Measurements from ENCODE around the gene FBXO33.

Gene FBXO33

DNA sequence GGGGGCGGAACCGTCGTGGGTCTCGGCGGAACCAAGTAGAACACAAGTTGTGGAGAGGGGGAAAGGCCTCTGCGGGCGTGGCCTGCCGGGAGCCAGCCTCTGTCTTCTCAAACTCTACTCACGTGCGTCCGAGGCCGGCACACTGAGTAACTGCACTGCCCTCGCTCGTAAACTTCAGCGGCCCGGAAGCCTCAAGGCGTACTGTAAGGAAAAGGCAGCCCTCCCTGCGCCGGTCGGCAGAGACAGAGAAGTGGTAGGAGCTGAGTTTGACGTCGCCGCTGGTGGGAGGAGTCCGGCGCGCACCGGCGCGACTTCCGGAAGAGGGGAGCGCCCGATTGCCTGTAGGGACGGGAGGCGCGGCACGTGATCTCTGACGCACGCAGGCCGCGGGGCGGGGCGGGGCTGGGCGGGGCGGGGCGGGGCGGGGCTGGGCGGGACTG lies at the start of gene FBXO33:
TSS of gene FBXO33 (minus strand) at position 255 of the 440 bp plus-strand sequence. CDS start 271 bp downstream, outside the sequence.
- Histone ChIP-seq H3K27me3 (ENCODE audit: control insufficient read depth, insufficient read depth, low read length) (no peaks in the 10 kb centered on the region), H3K4me1 (ENCODE audit: control insufficient read depth, low read depth, low read length) (no peaks in the 10 kb centered on the region)

DNA sequence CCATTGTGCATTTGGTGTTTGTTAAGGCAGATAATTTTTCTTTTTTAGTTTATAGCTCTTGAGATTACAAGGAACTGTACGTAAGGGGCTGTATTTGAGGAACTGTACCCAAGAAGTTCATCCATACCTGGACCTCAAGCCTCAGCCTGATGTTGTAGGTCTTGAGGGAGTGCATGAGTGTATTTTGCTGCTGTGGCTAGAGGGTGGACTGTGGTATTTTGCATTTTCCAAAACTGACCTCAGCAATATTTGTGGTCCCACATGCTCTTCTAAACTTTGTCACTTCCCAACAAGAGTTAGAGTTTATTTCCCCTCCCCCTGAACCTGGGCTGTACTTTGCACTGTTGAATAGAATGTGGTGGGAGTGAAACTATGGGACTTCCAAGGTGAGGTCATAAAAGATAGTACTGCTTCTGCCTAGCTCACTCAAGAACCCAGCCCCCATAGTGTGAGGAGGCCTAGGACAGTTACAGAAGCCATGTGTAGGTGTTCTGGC lies 42.2 kb upstream of the FBXO33 start:
- no peaks in the 10 kb centered on the region for H3K4me1 ChIP-seq (ENCODE audit: control insufficient read depth, low read depth, low read length)
- no peak overlapping the region for H3K9ac ChIP-seq (ENCODE audit: low read length)
- H3K27me3 ChIP-seq (ENCODE audit: control insufficient read depth, insufficient read depth, low read length) = no peaks in the 10 kb centered on the region
- H3K36me3 ChIP-seq (ENCODE audit: control insufficient read depth, low read depth, low read length) = no peaks in the 10 kb centered on the region
- no peak overlapping the region for H3K4me3 ChIP-seq (ENCODE audit: low read length)
- H3K27ac ChIP-seq (ENCODE audit: low read length) = no peak overlapping the region
- no peaks in the 10 kb centered on the region for H3K9me3 ChIP-seq (ENCODE audit: control insufficient read depth, low read depth, low read length)

More for the DNA sequence above, at the start of gene FBXO33:
- H3K4me3 ChIP-seq (ENCODE audit: low read length) = peak within 1 kb of the TSS; percentile 88
- H3K9ac ChIP-seq (ENCODE audit: low read length) = peak within 1 kb of the TSS; percentile 88
- H3K27ac ChIP-seq (ENCODE audit: low read length) = peak within 1 kb of the TSS; percentile 86
- H3K9me3 ChIP-seq (ENCODE audit: control insufficient read depth, low read depth, low read length) = no peaks in the 10 kb centered on the region
- no peaks in the 10 kb centered on the region for H3K36me3 ChIP-seq (ENCODE audit: control insufficient read depth, low read depth, low read length)

DNA sequence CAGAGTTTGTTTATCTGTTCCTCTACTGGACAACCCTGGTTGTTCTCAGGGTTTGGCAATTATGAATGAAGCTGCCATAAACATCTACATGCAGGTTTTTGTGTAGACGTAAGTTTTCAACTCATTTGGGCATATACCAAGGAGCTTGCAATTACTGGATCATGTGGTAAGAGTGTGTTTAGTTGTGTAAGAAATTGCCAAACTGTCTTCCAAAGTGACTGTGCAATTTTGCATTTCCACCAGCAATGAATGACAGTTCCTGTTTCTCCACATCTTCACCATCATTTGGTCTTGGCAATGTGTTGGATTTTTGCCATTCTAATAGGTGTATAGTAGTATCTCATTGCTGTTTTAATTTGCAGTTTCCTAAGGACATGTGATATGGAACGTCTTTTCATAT lies 39.8 kb upstream of the FBXO33 start:
- no peak overlapping the region for H3K4me3 ChIP-seq (ENCODE audit: low read length)

GRCh38 chr14:39469094-39469710 lies 37.0 kb upstream of the FBXO33 start:
- Histone ChIP-seq H3K27me3 (ENCODE audit: control insufficient read depth, insufficient read depth, low read length) (no peaks in the 10 kb centered on the region), H3K4me1 (ENCODE audit: control insufficient read depth, low read depth, low read length) (no peaks in the 10 kb centered on the region), H3K36me3 (ENCODE audit: control insufficient read depth, low read depth, low read length) (no peaks in the 10 kb centered on the region), H3K27ac (ENCODE audit: low read length) (no peak overlapping the region), H3K9ac (ENCODE audit: low read length) (no peak overlapping the region), H3K9me3 (ENCODE audit: control insufficient read depth, low read depth, low read length) (no peaks in the 10 kb centered on the region), H3K4me3 (ENCODE audit: low read length) (no peak overlapping the region)

More for the DNA sequence above, 39.8 kb upstream of the FBXO33 start:
- H3K27ac ChIP-seq (ENCODE audit: low read length) = no peak overlapping the region
- no peak overlapping the region for H3K9ac ChIP-seq (ENCODE audit: low read length)
- H3K27me3 ChIP-seq (ENCODE audit: control insufficient read depth, insufficient read depth, low read length) = no peaks in the 10 kb centered on the region
- no peaks in the 10 kb centered on the region for H3K4me1 ChIP-seq (ENCODE audit: control insufficient read depth, low read depth, low read length)
- no peaks in the 10 kb centered on the region for H3K36me3 ChIP-seq (ENCODE audit: control insufficient read depth, low read depth, low read length)
- no peaks in the 10 kb centered on the region for H3K9me3 ChIP-seq (ENCODE audit: control insufficient read depth, low read depth, low read length)

DNA sequence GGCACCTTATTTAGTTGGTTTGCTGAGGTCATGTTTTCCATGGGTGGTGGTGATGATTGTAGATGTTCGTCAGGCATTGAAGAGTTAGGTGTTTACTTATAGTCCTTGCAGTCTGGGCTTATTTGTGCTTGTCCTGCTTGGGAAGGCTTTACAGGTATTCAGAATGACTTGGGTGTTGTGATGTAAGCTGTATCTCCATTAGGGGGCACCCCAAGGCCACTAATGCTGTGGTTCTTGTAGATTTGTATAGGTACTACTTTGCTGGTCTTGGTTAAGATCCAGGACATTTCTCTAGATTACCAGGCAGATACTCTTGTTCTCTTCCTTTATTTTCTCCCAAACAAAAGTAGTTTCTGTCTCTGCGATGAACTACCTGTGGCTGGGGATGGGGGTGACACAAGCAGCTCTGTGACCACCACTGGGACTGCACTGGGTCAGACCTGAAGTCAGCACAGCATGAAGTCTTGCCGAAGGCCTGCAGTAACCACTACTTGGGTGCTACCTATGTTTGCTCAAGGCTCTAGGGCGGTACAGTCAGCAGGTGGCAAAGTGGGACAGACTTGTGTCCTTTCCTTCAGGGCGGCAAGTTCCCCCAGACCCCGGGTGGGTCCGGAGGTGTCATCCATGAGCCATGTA lies 35.8 kb upstream of the FBXO33 start:
- no peaks in the 10 kb centered on the region for H3K4me1 ChIP-seq (ENCODE audit: control insufficient read depth, low read depth, low read length)
- H3K36me3 ChIP-seq (ENCODE audit: control insufficient read depth, low read depth, low read length) = no peaks in the 10 kb centered on the region
- H3K4me3 ChIP-seq (ENCODE audit: low read length) = no peak overlapping the region
- no peaks in the 10 kb centered on the region for H3K27me3 ChIP-seq (ENCODE audit: control insufficient read depth, insufficient read depth, low read length)
- no peak overlapping the region for H3K9ac ChIP-seq (ENCODE audit: low read length)
- no peaks in the 10 kb centered on the region for H3K9me3 ChIP-seq (ENCODE audit: control insufficient read depth, low read depth, low read length)
- no peak overlapping the region for H3K27ac ChIP-seq (ENCODE audit: low read length)

GRCh38 chr14:39459795-39460478 lies 27.7 kb upstream of the FBXO33 start:
- Histone ChIP-seq H3K9ac (ENCODE audit: low read length) (no peak overlapping the region), H3K4me3 (ENCODE audit: low read length) (no peak overlapping the region), H3K4me1 (ENCODE audit: control insufficient read depth, low read depth, low read length) (no peaks in the 10 kb centered on the region), H3K27ac (ENCODE audit: low read length) (no peak overlapping the region), H3K27me3 (ENCODE audit: control insufficient read depth, insufficient read depth, low read length) (no peaks in the 10 kb centered on the region), H3K9me3 (ENCODE audit: control insufficient read depth, low read depth, low read length) (no peaks in the 10 kb centered on the region), H3K36me3 (ENCODE audit: control insufficient read depth, low read depth, low read length) (no peaks in the 10 kb centered on the region)

DNA sequence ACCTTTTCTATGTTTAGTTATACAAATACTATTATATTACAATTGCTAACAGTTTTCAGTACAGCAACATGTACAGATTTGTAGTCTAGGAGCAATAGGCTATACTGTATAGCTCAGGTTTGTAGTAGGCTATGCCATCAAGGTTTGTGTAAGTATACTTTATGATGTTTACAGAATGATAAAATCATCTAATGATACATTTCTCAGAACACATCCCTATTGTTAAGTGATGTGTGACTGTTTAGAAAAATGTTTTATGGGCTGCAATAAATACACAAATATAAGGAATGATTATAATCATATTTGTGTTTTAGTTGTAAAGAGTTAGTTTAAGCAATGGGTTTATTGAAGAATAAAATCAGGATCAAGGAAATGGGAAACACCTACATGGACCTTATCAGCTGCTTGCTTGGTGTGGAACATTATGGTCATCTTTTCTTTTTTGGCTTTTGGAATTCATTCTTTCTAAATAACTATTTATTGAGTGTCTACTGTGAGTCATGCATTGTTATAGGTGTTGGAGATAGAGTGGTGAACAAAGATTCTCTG lies 24.5 kb upstream of the FBXO33 start:
- Histone ChIP-seq H3K27ac (ENCODE audit: low read length) (no peak overlapping the region), H3K4me3 (ENCODE audit: low read length) (no peak overlapping the region), H3K9ac (ENCODE audit: low read length) (no peak overlapping the region), H3K9me3 (ENCODE audit: control insufficient read depth, low read depth, low read length) (no peaks in the 10 kb centered on the region), H3K4me1 (ENCODE audit: control insufficient read depth, low read depth, low read length) (no peaks in the 10 kb centered on the region), H3K27me3 (ENCODE audit: control insufficient read depth, insufficient read depth, low read length) (no peaks in the 10 kb centered on the region), H3K36me3 (ENCODE audit: control insufficient read depth, low read depth, low read length) (no peaks in the 10 kb centered on the region)

DNA sequence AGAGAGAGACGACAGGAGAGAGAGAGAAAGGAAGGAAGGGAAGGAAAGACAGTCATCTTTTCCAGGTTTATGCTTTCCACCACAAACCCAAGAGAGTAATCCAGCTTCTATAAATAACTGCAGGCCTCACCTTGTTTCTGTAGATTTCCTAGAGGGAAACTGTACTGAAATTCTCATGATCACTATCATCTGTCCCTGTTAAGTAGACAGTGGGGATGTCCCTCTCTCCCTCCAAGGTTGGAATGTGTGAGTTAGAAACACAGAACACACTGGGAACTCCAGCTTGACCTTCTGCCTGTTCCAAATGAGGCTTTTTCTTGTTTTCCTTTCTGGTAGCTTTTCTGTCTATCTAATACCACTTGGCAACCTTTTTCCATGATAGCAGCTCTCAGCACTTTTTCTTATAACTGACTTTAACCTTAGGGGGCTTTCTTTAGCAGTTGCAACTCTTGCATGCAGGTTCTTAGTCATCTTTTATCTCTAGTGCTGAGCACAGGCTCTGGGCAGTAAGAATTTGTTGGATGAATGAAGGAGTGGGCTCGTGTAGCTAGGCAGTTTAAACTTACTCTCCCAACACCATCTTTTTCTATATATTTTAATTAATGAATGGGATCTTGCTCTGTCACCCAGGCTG lies 22.8 kb upstream of the FBXO33 start:
- no peaks in the 10 kb centered on the region for H3K4me1 ChIP-seq (ENCODE audit: control insufficient read depth, low read depth, low read length)
- no peaks in the 10 kb centered on the region for H3K27me3 ChIP-seq (ENCODE audit: control insufficient read depth, insufficient read depth, low read length)
- H3K27ac ChIP-seq (ENCODE audit: low read length) = no peak overlapping the region
- H3K9ac ChIP-seq (ENCODE audit: low read length) = no peak overlapping the region
- H3K9me3 ChIP-seq (ENCODE audit: control insufficient read depth, low read depth, low read length) = no peaks in the 10 kb centered on the region
- H3K4me3 ChIP-seq (ENCODE audit: low read length) = no peak overlapping the region
- no peaks in the 10 kb centered on the region for H3K36me3 ChIP-seq (ENCODE audit: control insufficient read depth, low read depth, low read length)

DNA sequence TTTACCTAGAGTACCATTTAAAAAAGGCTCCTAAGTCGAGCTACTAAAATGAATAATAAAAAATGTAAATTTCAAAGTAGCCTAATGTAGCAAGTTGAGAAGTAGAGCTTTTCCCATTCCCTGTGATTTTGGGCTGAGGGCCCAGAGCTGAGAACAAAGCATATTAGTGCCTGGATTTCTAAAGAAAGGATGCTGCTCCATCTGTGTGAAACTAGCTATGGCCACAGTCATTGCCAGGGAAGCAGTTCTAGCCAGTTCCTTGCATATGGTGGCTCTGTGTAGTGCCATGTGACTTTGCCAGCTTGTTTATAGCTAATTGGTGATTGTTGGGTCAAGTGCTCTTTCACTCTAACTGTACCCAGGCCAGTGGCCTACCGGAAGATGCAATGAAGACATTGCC lies 20.4 kb upstream of the FBXO33 start:
- Histone ChIP-seq H3K36me3 (ENCODE audit: control insufficient read depth, low read depth, low read length) (no peaks in the 10 kb centered on the region), H3K4me1 (ENCODE audit: control insufficient read depth, low read depth, low read length) (no peaks in the 10 kb centered on the region), H3K27me3 (ENCODE audit: control insufficient read depth, insufficient read depth, low read length) (no peaks in the 10 kb centered on the region), H3K9me3 (ENCODE audit: control insufficient read depth, low read depth, low read length) (no peaks in the 10 kb centered on the region), H3K9ac (ENCODE audit: low read length) (no peak overlapping the region), H3K4me3 (ENCODE audit: low read length) (no peak overlapping the region), H3K27ac (ENCODE audit: low read length) (no peak overlapping the region)

- Histone ChIP-seq H3K27ac (ENCODE audit: low read length) (no peak overlapping the region), H3K9ac (ENCODE audit: low read length) (no peak overlapping the region), H3K9me3 (ENCODE audit: control insufficient read depth, low read depth, low read length) (no peaks in the 10 kb centered on the region), H3K27me3 (ENCODE audit: control insufficient read depth, insufficient read depth, low read length) (no peaks in the 10 kb centered on the region), H3K4me1 (ENCODE audit: control insufficient read depth, low read depth, low read length) (no peaks in the 10 kb centered on the region), H3K4me3 (ENCODE audit: low read length) (no peak overlapping the region), H3K36me3 (ENCODE audit: control insufficient read depth, low read depth, low read length) (no peaks in the 10 kb centered on the region)
Measured at GRCh38 chr14:39451811-39452210, 19.6 kb upstream of the FBXO33 start.

- Histone ChIP-seq H3K27me3 (ENCODE audit: control insufficient read depth, insufficient read depth, low read length) (no peaks in the 10 kb centered on the region), H3K4me3 (ENCODE audit: low read length) (no peak overlapping the region), H3K36me3 (ENCODE audit: control insufficient read depth, low read depth, low read length) (no peaks in the 10 kb centered on the region), H3K27ac (ENCODE audit: low read length) (no peak overlapping the region), H3K4me1 (ENCODE audit: control insufficient read depth, low read depth, low read length) (no peaks in the 10 kb centered on the region), H3K9me3 (ENCODE audit: control insufficient read depth, low read depth, low read length) (no peaks in the 10 kb centered on the region), H3K9ac (ENCODE audit: low read length) (no peak overlapping the region)
Measured at GRCh38 chr14:39447175-39447661, 15.0 kb upstream of the FBXO33 start.
